ENCODE results near the gene C4orf50.

C4orf50 gene

GRCh38 chr4:5976921-5977320 lies 41.3 kb downstream of the C4orf50 start:
- Mint-ChIP-seq H3K4me1 (peaks cover 4% of the 10 kb centered on the region), H3K36me3 (ENCODE audit: low read depth) (no peaks in the 10 kb centered on the region), H3K9me3 (no peaks in the 10 kb centered on the region), H3K4me3 (no peak overlapping the region), H3K27ac (no peak overlapping the region), H3K27me3 (ENCODE audit: low read depth) (peaks cover 40% of the 10 kb centered on the region)
- TF ChIP-seq, protein P1, sequence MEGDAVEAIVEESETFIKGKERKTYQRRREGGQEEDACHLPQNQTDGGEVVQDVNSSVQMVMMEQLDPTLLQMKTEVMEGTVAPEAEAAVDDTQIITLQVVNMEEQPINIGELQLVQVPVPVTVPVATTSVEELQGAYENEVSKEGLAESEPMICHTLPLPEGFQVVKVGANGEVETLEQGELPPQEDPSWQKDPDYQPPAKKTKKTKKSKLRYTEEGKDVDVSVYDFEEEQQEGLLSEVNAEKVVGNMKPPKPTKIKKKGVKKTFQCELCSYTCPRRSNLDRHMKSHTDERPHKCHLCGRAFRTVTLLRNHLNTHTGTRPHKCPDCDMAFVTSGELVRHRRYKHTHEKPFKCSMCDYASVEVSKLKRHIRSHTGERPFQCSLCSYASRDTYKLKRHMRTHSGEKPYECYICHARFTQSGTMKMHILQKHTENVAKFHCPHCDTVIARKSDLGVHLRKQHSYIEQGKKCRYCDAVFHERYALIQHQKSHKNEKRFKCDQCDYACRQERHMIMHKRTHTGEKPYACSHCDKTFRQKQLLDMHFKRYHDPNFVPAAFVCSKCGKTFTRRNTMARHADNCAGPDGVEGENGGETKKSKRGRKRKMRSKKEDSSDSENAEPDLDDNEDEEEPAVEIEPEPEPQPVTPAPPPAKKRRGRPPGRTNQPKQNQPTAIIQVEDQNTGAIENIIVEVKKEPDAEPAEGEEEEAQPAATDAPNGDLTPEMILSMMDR (IDR thresholded peaks at IDR 0.05; ENCODE audit: unreplicated experiment in 3 of 3) = no peak

- no peak overlapping the region for H3K27ac Mint-ChIP-seq
- TF ChIP-seq, protein P1 (IDR thresholded peaks at IDR 0.05; ENCODE audit: unreplicated experiment in 3 of 3) = no peak
- peaks cover 4% of the 10 kb centered on the region for H3K4me1 Mint-ChIP-seq
- peaks cover 40% of the 10 kb centered on the region for H3K27me3 Mint-ChIP-seq (ENCODE audit: low read depth)
- H3K36me3 Mint-ChIP-seq (ENCODE audit: low read depth) = no peaks in the 10 kb centered on the region
- no peaks in the 10 kb centered on the region for H3K9me3 Mint-ChIP-seq
- no peak overlapping the region for H3K4me3 Mint-ChIP-seq
Measured at GRCh38 chr4:5976431-5976830, 41.8 kb downstream of the C4orf50 start.

- TF ChIP-seq, protein P1 (IDR thresholded peaks at IDR 0.05; ENCODE audit: unreplicated experiment in 3 of 3) = no peak
- H3K9me3 Mint-ChIP-seq = no peaks in the 10 kb centered on the region
Measured at GRCh38 chr4:5974321-5974720, 43.9 kb downstream of the C4orf50 start.

DNA sequence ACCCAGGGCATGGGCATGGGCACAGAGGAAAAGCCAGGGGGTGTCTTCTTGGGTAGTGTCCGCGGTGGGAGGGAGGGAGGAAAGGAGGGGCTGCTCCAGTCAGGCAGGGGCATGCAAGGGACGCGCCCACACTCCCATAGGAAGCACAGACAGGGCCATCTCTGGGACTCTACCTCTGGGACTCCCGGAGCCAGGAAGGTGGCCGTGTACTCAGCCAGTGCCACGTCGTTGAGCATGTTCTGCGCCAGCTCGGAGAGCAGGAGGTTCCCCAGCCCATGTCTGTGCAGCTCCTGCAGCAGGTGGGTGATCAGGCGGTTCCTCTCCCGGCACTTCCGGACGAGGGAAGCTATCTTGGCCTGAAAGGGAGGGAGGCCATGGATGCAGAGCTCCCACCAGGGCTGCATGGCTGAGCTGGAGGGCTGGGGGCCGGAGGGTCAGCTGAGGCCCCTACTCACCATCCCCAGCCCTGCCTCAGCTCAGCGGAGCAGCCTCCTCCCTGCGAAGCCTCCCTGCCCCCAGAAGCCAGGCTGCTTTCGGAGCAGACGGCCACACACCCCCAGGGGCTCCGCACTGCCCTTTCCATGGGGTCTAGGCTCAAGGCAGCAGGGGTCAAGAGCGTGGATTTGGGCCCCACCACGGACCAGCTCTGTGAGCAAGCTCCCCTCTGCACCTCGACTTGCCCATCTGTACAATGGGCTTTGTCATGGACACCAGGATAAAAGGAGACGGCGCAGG lies 44.6 kb downstream of the C4orf50 start:
- Mint-ChIP-seq H3K36me3 (ENCODE audit: low read depth) (no peaks in the 10 kb centered on the region), H3K9me3 (no peaks in the 10 kb centered on the region), H3K4me3 (no peak overlapping the region), H3K4me1 (peaks cover 8% of the 10 kb centered on the region), H3K27me3 (ENCODE audit: low read depth) (peaks cover 30% of the 10 kb centered on the region), H3K27ac (no peak overlapping the region)
- TF ChIP-seq, protein P1 (IDR thresholded peaks at IDR 0.05; ENCODE audit: unreplicated experiment in 3 of 3) = no peak

More at GRCh38 chr4:5974321-5974720, 43.9 kb downstream of the C4orf50 start:
- no peaks in the 10 kb centered on the region for H3K36me3 Mint-ChIP-seq (ENCODE audit: low read depth)
- peaks cover 8% of the 10 kb centered on the region for H3K4me1 Mint-ChIP-seq
- H3K27ac Mint-ChIP-seq = no peak overlapping the region
- H3K4me3 Mint-ChIP-seq = no peak overlapping the region
- H3K27me3 Mint-ChIP-seq (ENCODE audit: low read depth) = peaks cover 34% of the 10 kb centered on the region

DNA sequence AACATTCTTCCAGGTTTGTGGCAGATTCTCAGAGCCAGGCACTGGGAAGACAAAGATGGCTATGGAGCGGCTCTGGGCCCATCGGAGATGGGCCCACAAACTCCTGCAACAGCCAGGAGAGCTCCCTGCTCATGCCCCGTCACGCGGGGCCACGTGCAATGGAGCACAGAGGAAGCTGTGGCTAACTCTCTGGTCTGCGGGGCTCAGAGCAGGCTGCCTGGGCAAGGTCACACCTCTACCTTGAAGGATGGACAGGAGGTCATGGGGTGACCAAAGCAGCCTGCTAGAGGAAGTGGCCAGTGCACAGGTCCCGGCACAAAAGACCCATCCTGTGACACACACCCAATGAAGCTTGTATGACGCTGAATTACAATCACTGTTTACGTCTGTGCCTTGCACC lies 45.2 kb downstream of the C4orf50 start:
- Mint-ChIP-seq H3K9me3 (no peaks in the 10 kb centered on the region), H3K27ac (no peak overlapping the region), H3K4me1 (peaks cover 8% of the 10 kb centered on the region), H3K27me3 (ENCODE audit: low read depth) (peaks cover 32% of the 10 kb centered on the region), H3K36me3 (ENCODE audit: low read depth) (no peaks in the 10 kb centered on the region), H3K4me3 (no peak overlapping the region)
- TF ChIP-seq, protein P1 (IDR thresholded peaks at IDR 0.05; ENCODE audit: unreplicated experiment in 3 of 3) = no peak

DNA sequence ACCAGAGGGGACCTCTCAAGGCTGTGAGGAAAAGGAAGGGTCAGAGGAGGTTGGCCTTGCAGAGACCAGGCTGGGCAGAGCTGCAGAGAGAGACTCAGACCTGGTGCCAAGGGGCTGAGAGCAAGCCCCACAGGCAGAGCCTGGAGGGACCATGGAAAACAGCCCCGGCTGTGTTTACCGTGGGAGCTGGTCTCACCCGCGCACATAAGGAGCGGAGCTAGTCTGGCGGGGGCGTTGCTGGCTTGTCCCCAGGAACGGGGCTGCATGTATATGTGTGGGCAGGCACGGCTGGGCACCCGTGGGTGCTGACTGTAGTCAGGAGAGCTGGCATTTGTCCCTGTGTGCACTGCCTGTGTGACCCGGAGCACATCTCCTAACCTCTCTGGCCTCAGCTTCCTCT lies 45.7 kb downstream of the C4orf50 start:
- H3K4me3 Mint-ChIP-seq = no peak overlapping the region
- no peaks in the 10 kb centered on the region for H3K9me3 Mint-ChIP-seq

More for the DNA sequence above, 45.7 kb downstream of the C4orf50 start:
- Mint-ChIP-seq H3K27me3 (ENCODE audit: low read depth) (peaks cover 29% of the 10 kb centered on the region), H3K27ac (no peak overlapping the region), H3K4me1 (peaks cover 8% of the 10 kb centered on the region), H3K36me3 (ENCODE audit: low read depth) (no peaks in the 10 kb centered on the region)
- TF ChIP-seq, protein P1 (IDR thresholded peaks at IDR 0.05; ENCODE audit: unreplicated experiment in 3 of 3) = no peak

All from nephron (organoid).